ENCODE data around the gene TNFRSF6B.

The TNFRSF6B gene

DNA sequence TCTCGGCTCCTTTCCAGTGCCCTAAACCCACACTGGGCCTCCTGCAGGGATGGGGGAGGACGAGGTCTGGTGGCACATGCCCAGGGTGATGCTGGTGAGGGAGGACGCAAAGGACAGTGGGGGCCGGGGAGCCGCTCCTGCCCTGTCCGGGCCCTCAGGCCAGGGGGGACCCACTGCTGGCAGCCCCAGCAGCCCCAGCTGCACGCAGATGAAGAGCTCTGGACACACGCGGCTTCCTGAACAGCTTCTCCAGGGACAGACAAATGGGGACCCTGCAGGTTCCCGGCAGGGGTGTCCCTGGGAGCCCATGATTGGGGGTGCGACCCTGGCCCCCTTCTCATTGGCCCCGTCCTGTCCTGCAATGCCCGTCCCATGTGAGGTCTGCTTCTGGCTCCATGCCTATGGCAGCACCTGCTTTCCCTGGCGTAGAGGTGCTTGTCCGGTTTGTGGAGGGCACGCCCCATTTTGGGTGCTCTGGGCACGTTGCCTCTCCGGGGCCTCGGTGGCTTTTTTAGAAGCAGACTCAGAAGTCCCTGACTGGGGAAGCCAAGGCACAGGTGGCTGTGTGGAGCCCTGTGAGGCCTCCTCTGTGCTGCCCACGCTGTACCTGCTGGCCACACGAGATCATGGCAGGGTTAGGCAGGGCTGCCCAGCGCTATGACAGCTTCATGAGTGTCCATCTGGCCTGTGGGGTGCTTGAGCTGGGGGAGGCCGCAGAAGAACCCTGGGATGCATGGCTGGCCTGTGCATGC, 15.4 kb upstream of the TNFRSF6B start:
- DNase-seq = no peak
- H3K27ac ChIP-seq = no peak overlapping the region
- in situ Hi-C loops (cut with HindIII; ENCODE audit: low pct_ligation_motif_present, low sequenced_read_pairs) = loop anchor here (25.0 kb wide), 1 partner anchor 94 kb away; no protein-coding TSS in a partner anchor
- H3K27me3 ChIP-seq (replicated peaks) = no peaks in the 10 kb centered on the region
- no peak overlapping the region for H3K4me3 ChIP-seq (ENCODE audit: low read depth, low read length)
- H3K36me3 ChIP-seq (replicated peaks) = peaks cover 4% of the 10 kb centered on the region
- TF ChIP-seq CTCF (IDR thresholded peaks at IDR 0.05; ENCODE audit: low read depth, low read length, missing control alignments) = no peak

DNA sequence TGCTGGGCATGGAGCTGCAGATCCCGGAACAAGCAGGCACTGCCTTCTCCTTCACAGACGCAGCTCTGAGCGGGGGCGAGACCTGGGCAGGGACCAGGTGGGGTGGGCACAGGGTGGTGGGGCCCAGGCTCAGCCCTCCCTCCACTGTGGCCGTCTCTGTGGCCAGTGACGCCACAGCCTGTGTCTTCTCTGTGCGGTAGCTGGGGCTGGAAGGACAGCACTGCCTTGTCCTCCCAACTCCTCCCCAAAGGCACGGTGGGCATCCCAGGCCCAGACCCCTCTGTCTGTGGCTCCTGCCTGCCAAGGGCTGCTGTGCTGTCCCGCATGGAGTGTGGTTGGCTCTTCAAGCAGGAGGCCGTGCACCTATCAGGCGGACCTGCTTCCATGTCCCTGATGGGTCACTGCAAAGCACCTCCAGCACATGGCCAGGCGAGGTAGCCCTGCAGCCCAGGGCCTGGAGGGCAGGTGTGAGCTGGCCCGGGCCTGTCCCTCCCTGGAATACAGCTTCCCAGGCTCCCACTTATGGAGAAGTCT, 14.8 kb upstream of the TNFRSF6B start:
- in situ Hi-C loops (cut with HindIII; ENCODE audit: low pct_ligation_motif_present, low sequenced_read_pairs) = loop anchor here (25.0 kb wide), 1 partner anchor 94 kb away; no protein-coding TSS in a partner anchor
- Histone ChIP-seq H3K27me3 (replicated peaks) (no peaks in the 10 kb centered on the region), H3K36me3 (replicated peaks) (no peaks in the 10 kb centered on the region), H3K4me3 (ENCODE audit: low read depth, low read length) (no peak overlapping the region), H3K27ac (peak overlapping the region; percentile 27)
- no peak for TF ChIP-seq CTCF (IDR thresholded peaks at IDR 0.05; ENCODE audit: low read depth, low read length, missing control alignments)
- DNase-seq = no peak

- in situ Hi-C loops (cut with HindIII; ENCODE audit: low pct_ligation_motif_present, low sequenced_read_pairs) = loop anchor here (25.0 kb wide), 1 partner anchor 95 kb away; no protein-coding TSS in a partner anchor
- Histone ChIP-seq H3K36me3 (replicated peaks) (no peaks in the 10 kb centered on the region), H3K4me3 (ENCODE audit: low read depth, low read length) (no peak overlapping the region), H3K27ac (peak overlapping the region; percentile 55), H3K27me3 (replicated peaks) (no peaks in the 10 kb centered on the region)
- DNase-seq = peak; percentile 94
- no peak for TF ChIP-seq CTCF (IDR thresholded peaks at IDR 0.05; ENCODE audit: low read depth, low read length, missing control alignments)
Measured at GRCh38 chr20:63682384-63683139, 13.9 kb upstream of the TNFRSF6B start.

DNA sequence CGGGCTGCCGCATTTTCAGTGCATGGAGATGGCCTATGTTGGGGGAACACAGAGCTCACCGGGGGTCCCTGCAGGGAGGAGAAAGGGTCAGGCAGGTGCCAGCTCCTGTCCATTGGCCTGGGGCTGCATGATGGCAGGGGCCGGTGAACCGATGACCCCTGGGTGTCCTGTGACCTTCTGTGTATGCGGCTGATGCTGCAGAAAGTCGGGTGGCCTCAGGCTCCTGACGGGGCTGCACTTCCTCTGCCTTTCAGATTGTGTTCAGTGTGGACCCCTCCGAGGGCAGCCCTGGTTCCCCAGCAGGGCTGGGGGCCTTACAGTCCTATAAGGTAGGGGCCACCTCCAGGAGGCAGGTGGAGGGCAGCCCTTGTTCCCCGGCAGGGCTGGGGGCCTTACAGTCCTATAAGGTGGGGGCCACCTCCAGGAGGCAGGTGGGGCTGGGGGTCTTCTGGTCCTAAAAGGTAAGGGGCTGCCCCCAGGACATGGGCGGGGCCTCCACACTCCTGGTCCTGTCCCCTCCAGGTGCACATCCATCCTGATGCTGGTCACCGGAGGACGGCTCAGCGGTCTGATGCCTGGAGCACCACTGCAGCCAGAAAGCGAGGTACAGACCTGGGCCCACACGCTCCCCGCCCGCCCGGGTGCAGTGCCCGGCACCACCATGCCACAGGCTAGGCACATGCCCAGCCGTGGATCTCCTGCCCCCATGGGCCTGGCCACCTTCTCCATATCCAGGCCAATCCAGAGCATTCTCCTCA, 11.0 kb upstream of the TNFRSF6B start:
- Histone ChIP-seq H3K36me3 (replicated peaks) (no peaks in the 10 kb centered on the region), H3K27me3 (replicated peaks) (no peaks in the 10 kb centered on the region), H3K27ac (peak overlapping the region; percentile 54), H3K4me3 (ENCODE audit: low read depth, low read length) (no peak overlapping the region)
- no peak for TF ChIP-seq CTCF (IDR thresholded peaks at IDR 0.05; ENCODE audit: low read depth, low read length, missing control alignments)
- in situ Hi-C loops (cut with HindIII; ENCODE audit: low pct_ligation_motif_present, low sequenced_read_pairs) = loop anchor here (25.0 kb wide), 1 partner anchor 98 kb away; no protein-coding TSS in a partner anchor
- DNase-seq = no peak

- peak overlapping the region; percentile 54 for H3K27ac ChIP-seq
- H3K4me3 ChIP-seq (ENCODE audit: low read depth, low read length) = no peak overlapping the region
- no peaks in the 10 kb centered on the region for H3K36me3 ChIP-seq (replicated peaks)
- no peak for DNase-seq
- no peak for TF ChIP-seq CTCF (IDR thresholded peaks at IDR 0.05; ENCODE audit: low read depth, low read length, missing control alignments)
- no peaks in the 10 kb centered on the region for H3K27me3 ChIP-seq (replicated peaks)
- in situ Hi-C loops (cut with HindIII; ENCODE audit: low pct_ligation_motif_present, low sequenced_read_pairs) = loop anchor here (25.0 kb wide), 1 partner anchor 99 kb away; no protein-coding TSS in a partner anchor
Measured at GRCh38 chr20:63686094-63686491, 10.4 kb upstream of the TNFRSF6B start.
